ENCODE measurements around the gene DISC1.
A peak's percentile ranks its signal among the peaks of the same experiment; 100 is the strongest.

DISC1 gene

DNA sequence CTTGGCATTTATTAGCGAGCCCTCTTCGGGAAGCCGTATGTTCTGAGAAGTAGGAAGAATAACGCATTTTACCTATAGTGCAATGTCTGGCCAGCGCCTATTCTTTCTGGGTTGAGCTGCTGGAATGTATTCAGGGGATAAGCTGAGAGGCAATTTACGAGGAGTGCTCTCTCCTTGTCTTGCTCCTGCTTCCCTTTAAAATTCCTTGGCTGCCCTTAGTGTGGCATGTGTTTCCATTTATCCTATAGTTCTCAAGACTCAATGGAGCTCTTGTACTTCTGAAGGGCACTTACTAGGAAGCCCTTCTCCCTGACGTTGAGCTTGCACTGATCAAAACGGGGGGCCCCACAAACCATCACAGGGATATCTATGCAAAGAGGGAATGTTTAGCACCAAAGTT is 364.6 kb downstream of the DISC1 start:
- Histone ChIP-seq H3K36me3 (ENCODE audit: control insufficient read depth in 5 of 5, insufficient read depth in 5 of 5, low read length in 5 of 5) (no peaks in the 10 kb centered on the region), H3K27me3 (ENCODE audit: control insufficient read depth in 5 of 5, insufficient read depth in 4 of 5, low read length in 5 of 5) (no peaks in the 10 kb centered on the region), H3K4me3 (ENCODE audit: low read depth in 1 of 5, low read length in 5 of 5) (no peak overlapping the region), H3K4me1 (ENCODE audit: control insufficient read depth in 5 of 5, insufficient read depth in 5 of 5, low read length in 5 of 5) (peaks cover 0 to 13% (median 0%) of the 10 kb centered on the region in 5 donors), H3K9me3 (ENCODE audit: control insufficient read depth in 5 of 5, low read length in 5 of 5) (no peaks in the 10 kb centered on the region), H3K9ac (ENCODE audit: low read length in 5 of 5) (no peak overlapping the region), H3K27ac (ENCODE audit: low read depth, low read length) (no peak overlapping the region)

DNA sequence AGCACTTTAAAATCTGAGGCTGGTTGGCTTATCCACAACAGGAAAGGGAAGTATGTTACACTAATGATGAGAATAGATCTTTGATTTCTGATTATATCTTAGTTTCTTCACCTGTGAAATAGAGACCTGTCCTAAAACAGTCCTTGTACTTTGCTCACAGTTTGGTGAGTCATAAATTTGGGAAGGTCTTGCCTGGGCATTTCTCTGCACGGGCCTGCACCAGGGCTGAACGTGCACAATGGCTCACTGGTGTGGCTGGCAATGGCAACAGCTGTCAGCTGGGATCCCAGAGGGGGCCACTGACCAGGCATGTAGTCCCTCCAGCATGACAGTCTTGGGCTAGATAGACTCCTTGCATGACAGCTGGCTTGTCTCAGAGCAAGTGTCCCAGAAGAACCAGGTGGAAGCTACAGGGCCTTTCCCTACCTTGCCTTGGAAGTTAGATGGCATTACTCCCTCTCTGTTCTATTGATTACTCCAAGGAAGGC is 367.4 kb downstream of the DISC1 start:
- Histone ChIP-seq H3K27ac (ENCODE audit: low read depth, low read length) (no peak overlapping the region), H3K9ac (ENCODE audit: low read length in 5 of 5) (no peak overlapping the region), H3K4me1 (ENCODE audit: control insufficient read depth in 5 of 5, insufficient read depth in 5 of 5, low read length in 5 of 5) (peaks cover 0 to 13% (median 0%) of the 10 kb centered on the region in 5 donors), H3K27me3 (ENCODE audit: control insufficient read depth in 5 of 5, insufficient read depth in 4 of 5, low read length in 5 of 5) (no peaks in the 10 kb centered on the region), H3K36me3 (ENCODE audit: control insufficient read depth in 5 of 5, insufficient read depth in 5 of 5, low read length in 5 of 5) (no peaks in the 10 kb centered on the region), H3K4me3 (ENCODE audit: low read depth in 1 of 5, low read length in 5 of 5) (no peak overlapping the region), H3K9me3 (ENCODE audit: control insufficient read depth in 5 of 5, low read length in 5 of 5) (no peaks in the 10 kb centered on the region)

DNA sequence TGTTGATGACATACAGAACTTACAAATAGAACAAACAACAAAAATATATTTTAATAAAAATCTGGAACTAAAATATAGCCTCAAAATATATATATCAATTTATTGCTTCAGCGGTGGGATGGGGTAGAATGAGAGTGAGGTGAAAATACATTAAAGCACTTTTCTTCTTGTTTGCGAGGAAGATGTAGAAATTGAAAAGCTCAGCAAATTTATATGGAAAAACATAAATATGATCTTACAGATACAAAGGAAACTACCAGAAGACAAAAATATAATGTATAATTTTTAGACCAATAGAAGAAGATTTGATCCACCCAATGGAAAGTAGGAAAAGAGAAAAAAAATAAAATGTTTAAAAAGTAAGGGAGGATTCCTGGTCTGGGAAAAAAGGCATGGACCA is 372.2 kb downstream of the DISC1 start:
- peaks cover 0 to 2% (median 0%) of the 10 kb centered on the region in 5 donors for H3K27me3 ChIP-seq (ENCODE audit: control insufficient read depth in 5 of 5, insufficient read depth in 4 of 5, low read length in 5 of 5)
- H3K9me3 ChIP-seq (ENCODE audit: control insufficient read depth in 5 of 5, low read length in 5 of 5) = no peaks in the 10 kb centered on the region
- H3K9ac ChIP-seq (ENCODE audit: low read length in 5 of 5) = no peak overlapping the region
- H3K27ac ChIP-seq (ENCODE audit: low read depth, low read length) = no peak overlapping the region
- no peak overlapping the region for H3K4me3 ChIP-seq (ENCODE audit: low read depth in 1 of 5, low read length in 5 of 5)
- no peaks in the 10 kb centered on the region for H3K4me1 ChIP-seq (ENCODE audit: control insufficient read depth in 5 of 5, insufficient read depth in 5 of 5, low read length in 5 of 5)
- no peaks in the 10 kb centered on the region for H3K36me3 ChIP-seq (ENCODE audit: control insufficient read depth in 5 of 5, insufficient read depth in 5 of 5, low read length in 5 of 5)

DNA sequence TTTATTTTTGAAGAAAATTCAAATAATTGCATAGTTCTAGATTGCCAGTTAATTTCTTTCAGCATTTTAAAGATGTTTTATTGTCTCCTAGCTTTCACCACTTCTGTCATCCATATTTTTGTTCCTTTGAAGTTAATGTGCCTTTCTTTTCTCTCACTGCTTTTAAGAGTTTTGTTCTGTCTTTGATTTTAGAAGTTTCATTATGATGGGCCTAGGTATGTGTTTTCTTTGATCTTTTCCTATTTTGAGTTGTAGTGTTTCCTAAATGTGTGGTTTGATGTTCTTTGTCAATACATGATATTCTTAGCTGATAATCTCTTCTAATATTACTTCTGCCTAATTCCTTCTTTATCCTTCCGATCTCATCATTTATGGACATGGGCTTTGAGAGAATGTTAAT is 378.7 kb downstream of the DISC1 start:
- H3K4me3 ChIP-seq (ENCODE audit: low read depth in 1 of 5, low read length in 5 of 5) = no peak overlapping the region
- peaks cover 0 to 4% (median 0%) of the 10 kb centered on the region in 5 donors for H3K36me3 ChIP-seq (ENCODE audit: control insufficient read depth in 5 of 5, insufficient read depth in 5 of 5, low read length in 5 of 5)
- H3K27ac ChIP-seq (ENCODE audit: low read depth, low read length) = no peak overlapping the region
- H3K9ac ChIP-seq (ENCODE audit: low read length in 5 of 5) = no peak overlapping the region
- no peaks in the 10 kb centered on the region for H3K9me3 ChIP-seq (ENCODE audit: control insufficient read depth in 5 of 5, low read length in 5 of 5)
- H3K27me3 ChIP-seq (ENCODE audit: control insufficient read depth in 5 of 5, insufficient read depth in 4 of 5, low read length in 5 of 5) = no peaks in the 10 kb centered on the region
- H3K4me1 ChIP-seq (ENCODE audit: control insufficient read depth in 5 of 5, insufficient read depth in 5 of 5, low read length in 5 of 5) = no peaks in the 10 kb centered on the region

DNA sequence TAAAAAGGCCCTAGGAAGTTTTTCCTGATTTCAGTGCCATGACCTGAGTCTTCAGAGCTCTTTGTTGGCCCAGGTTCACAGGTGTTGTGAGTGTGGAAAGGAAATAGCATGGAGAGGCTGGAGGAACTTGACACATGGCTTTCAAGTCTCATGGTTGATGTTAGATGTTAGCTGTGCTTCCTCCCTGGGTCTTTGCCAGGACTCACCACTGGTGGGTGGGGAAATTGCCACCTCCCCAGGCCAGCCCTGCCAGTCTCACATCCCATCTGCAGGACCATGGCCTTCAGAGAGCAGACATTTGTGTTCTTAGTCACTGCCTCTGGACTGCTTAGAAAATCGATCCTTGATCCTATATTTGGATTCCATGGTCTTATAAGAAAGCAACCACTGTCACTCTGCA is 383.2 kb downstream of the DISC1 start:
- Histone ChIP-seq H3K4me3 (ENCODE audit: low read depth in 1 of 5, low read length in 5 of 5) (no peak overlapping the region), H3K4me1 (ENCODE audit: control insufficient read depth in 5 of 5, insufficient read depth in 5 of 5, low read length in 5 of 5) (peaks cover 0 to 34% (median 17%) of the 10 kb centered on the region in 5 donors), H3K9ac (ENCODE audit: low read length in 5 of 5) (no peak overlapping the region)

DNA sequence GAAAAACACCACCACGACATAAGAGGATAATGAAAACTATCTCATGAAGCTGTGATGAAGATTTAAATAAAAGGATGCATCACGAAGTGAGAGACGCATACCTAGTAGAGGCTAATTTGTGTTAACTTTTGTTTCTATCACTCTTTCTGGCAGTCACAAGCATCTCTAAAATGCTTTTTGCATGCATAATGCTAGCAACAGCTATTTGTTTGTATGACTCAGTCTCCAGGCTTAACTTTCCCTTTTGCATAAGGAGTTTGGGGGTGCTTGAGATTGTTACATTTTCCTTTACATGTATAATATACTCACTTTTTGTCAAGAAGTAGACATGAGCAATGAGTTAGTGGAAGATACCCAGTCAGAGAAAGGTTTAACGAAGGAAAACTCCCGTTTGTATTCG is 385.4 kb downstream of the DISC1 start:
- Histone ChIP-seq H3K27ac (ENCODE audit: low read depth, low read length) (no peak overlapping the region), H3K9me3 (ENCODE audit: control insufficient read depth in 5 of 5, low read length in 5 of 5) (no peaks in the 10 kb centered on the region), H3K4me3 (ENCODE audit: low read depth in 1 of 5, low read length in 5 of 5) (no peak overlapping the region), H3K4me1 (ENCODE audit: control insufficient read depth in 5 of 5, insufficient read depth in 5 of 5, low read length in 5 of 5) (peaks cover 0 to 34% (median 17%) of the 10 kb centered on the region in 5 donors), H3K9ac (ENCODE audit: low read length in 5 of 5) (no peak overlapping the region), H3K27me3 (ENCODE audit: control insufficient read depth in 5 of 5, insufficient read depth in 4 of 5, low read length in 5 of 5) (no peaks in the 10 kb centered on the region), H3K36me3 (ENCODE audit: control insufficient read depth in 5 of 5, insufficient read depth in 5 of 5, low read length in 5 of 5) (peaks cover 0 to 4% (median 0%) of the 10 kb centered on the region in 5 donors)

More for the DNA sequence above, 383.2 kb downstream of the DISC1 start:
- H3K9me3 ChIP-seq (ENCODE audit: control insufficient read depth in 5 of 5, low read length in 5 of 5) = no peaks in the 10 kb centered on the region
- H3K27ac ChIP-seq (ENCODE audit: low read depth, low read length) = no peak overlapping the region
- H3K36me3 ChIP-seq (ENCODE audit: control insufficient read depth in 5 of 5, insufficient read depth in 5 of 5, low read length in 5 of 5) = peaks cover 0 to 4% (median 0%) of the 10 kb centered on the region in 5 donors
- no peaks in the 10 kb centered on the region for H3K27me3 ChIP-seq (ENCODE audit: control insufficient read depth in 5 of 5, insufficient read depth in 4 of 5, low read length in 5 of 5)

DNA sequence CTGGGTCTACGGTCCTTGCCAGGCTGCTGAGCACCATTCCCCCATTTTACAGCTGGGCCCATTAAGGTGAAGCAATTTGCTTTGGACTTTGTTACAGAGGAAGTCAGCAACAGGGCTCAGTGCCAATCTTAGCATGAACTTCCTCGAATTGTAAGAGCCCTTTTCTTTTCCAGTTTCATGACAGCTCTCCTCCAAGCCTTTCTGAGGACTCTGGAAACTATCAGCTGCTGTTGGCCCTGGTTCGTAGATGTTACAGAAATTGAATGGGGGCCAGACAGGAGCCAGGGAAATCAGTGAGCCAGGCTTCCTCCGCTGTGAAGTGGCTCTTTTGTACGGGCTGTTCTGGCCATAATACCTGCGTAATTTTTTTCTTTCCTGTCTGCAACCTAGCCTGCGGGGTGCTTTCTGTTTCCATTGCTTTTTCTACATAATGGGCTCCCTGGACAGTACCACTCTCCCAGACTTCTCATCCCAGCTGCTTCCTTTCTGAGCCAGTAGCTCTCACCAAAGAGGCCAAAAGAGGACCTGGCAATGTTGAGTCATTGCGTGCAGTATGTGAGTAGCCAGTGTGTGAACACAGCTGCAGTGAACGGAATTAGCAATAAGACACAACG is 386.3 kb downstream of the DISC1 start:
- peaks cover 0 to 34% (median 17%) of the 10 kb centered on the region in 5 donors for H3K4me1 ChIP-seq (ENCODE audit: control insufficient read depth in 5 of 5, insufficient read depth in 5 of 5, low read length in 5 of 5)
- peaks cover 0 to 4% (median 0%) of the 10 kb centered on the region in 5 donors for H3K36me3 ChIP-seq (ENCODE audit: control insufficient read depth in 5 of 5, insufficient read depth in 5 of 5, low read length in 5 of 5)
- H3K4me3 ChIP-seq (ENCODE audit: low read depth in 1 of 5, low read length in 5 of 5) = peak overlapping the region in 4 of 5 donors; percentile 8 to 35 (median 24)
- no peak overlapping the region for H3K27ac ChIP-seq (ENCODE audit: low read depth, low read length)
- no peaks in the 10 kb centered on the region for H3K9me3 ChIP-seq (ENCODE audit: control insufficient read depth in 5 of 5, low read length in 5 of 5)
- no peak overlapping the region for H3K9ac ChIP-seq (ENCODE audit: low read length in 5 of 5)
- no peaks in the 10 kb centered on the region for H3K27me3 ChIP-seq (ENCODE audit: control insufficient read depth in 5 of 5, insufficient read depth in 4 of 5, low read length in 5 of 5)

DNA sequence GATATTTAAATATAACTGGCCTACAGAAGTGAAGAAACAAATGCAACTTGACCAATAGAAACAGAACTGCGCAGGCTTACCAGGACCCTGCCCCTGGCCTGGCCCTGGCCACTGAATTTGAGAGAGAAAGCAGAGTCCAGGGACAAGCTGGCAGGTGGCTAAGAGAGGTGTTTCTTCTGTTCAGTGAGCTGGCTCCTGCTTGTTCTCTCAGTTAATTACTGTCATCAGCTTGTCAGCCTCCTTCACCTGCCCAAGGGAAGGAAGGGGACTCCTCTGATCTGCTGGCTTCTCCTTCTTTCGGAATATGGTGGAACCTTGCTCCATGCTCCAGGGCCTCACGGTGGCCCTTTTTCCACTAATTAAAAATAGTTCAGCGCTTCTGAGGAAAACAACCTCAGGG is 388.4 kb downstream of the DISC1 start:
- Histone ChIP-seq H3K9ac (ENCODE audit: low read length in 5 of 5) (no peak overlapping the region), H3K27me3 (ENCODE audit: control insufficient read depth in 5 of 5, insufficient read depth in 4 of 5, low read length in 5 of 5) (no peaks in the 10 kb centered on the region), H3K4me3 (ENCODE audit: low read depth in 1 of 5, low read length in 5 of 5) (no peak overlapping the region), H3K36me3 (ENCODE audit: control insufficient read depth in 5 of 5, insufficient read depth in 5 of 5, low read length in 5 of 5) (peaks cover 0 to 4% (median 0%) of the 10 kb centered on the region in 5 donors), H3K4me1 (ENCODE audit: control insufficient read depth in 5 of 5, insufficient read depth in 5 of 5, low read length in 5 of 5) (peaks cover 0 to 34% (median 17%) of the 10 kb centered on the region in 5 donors), H3K9me3 (ENCODE audit: control insufficient read depth in 5 of 5, low read length in 5 of 5) (no peaks in the 10 kb centered on the region), H3K27ac (ENCODE audit: low read depth, low read length) (no peak overlapping the region)

DNA sequence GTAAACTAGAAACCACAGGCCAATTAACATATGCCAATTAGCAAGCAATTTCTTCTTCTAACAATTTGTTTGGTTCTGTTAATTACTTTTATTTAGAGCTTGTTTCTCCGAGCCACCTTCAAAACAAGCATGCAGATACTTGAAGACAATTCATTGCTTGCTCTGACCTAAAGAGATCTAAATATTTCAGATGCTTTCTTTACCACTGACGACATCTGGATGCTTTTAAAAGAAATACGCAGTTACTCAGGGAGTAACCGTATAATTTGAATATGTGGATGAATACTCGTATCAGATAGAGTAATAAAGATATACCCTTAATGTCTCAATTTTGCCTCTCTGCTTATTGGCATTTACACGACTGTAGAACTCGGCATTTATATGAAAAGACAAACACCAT is 390.0 kb downstream of the DISC1 start:
- Histone ChIP-seq H3K9me3 (ENCODE audit: control insufficient read depth in 5 of 5, low read length in 5 of 5) (no peaks in the 10 kb centered on the region), H3K4me3 (ENCODE audit: low read depth in 1 of 5, low read length in 5 of 5) (no peak overlapping the region), H3K4me1 (ENCODE audit: control insufficient read depth in 5 of 5, insufficient read depth in 5 of 5, low read length in 5 of 5) (peaks cover 0 to 26% (median 17%) of the 10 kb centered on the region in 5 donors), H3K27ac (ENCODE audit: low read depth, low read length) (no peak overlapping the region), H3K27me3 (ENCODE audit: control insufficient read depth in 5 of 5, insufficient read depth in 4 of 5, low read length in 5 of 5) (no peaks in the 10 kb centered on the region), H3K9ac (ENCODE audit: low read length in 5 of 5) (no peak overlapping the region), H3K36me3 (ENCODE audit: control insufficient read depth in 5 of 5, insufficient read depth in 5 of 5, low read length in 5 of 5) (peaks cover 0 to 4% (median 0%) of the 10 kb centered on the region in 5 donors)

DNA sequence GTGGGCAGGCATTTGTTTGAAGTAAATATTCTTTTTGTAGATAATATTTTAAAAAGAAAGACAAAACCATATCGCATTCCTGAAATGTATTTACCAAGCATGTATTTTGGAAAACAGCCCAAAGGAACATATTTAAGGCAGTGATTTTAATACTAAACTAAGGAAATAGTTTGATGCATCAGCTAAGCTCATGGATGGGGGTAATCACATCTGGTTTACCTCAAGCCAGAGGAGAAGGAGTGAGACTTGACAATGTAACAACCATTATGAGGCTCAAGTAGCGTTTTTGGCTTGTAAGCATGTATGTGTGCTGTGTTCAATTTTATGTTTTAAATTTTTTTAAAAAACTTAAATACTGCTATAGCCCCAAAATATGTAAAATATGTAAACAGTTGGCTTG is 390.5 kb downstream of the DISC1 start:
- no peak overlapping the region for H3K27ac ChIP-seq (ENCODE audit: low read depth, low read length)
- no peak overlapping the region for H3K9ac ChIP-seq (ENCODE audit: low read length in 5 of 5)
- peaks cover 0 to 4% (median 0%) of the 10 kb centered on the region in 5 donors for H3K36me3 ChIP-seq (ENCODE audit: control insufficient read depth in 5 of 5, insufficient read depth in 5 of 5, low read length in 5 of 5)
- peaks cover 0 to 21% (median 17%) of the 10 kb centered on the region in 5 donors for H3K4me1 ChIP-seq (ENCODE audit: control insufficient read depth in 5 of 5, insufficient read depth in 5 of 5, low read length in 5 of 5)
- no peaks in the 10 kb centered on the region for H3K27me3 ChIP-seq (ENCODE audit: control insufficient read depth in 5 of 5, insufficient read depth in 4 of 5, low read length in 5 of 5)
- H3K9me3 ChIP-seq (ENCODE audit: control insufficient read depth in 5 of 5, low read length in 5 of 5) = no peaks in the 10 kb centered on the region
- no peak overlapping the region for H3K4me3 ChIP-seq (ENCODE audit: low read depth in 1 of 5, low read length in 5 of 5)

Measured in subcutaneous abdominal adipose tissue (tissue), 5 donors.